GM13976 (cell line): ENCODE results near the gene KDM2B.
A peak's percentile ranks its signal among the peaks of the same experiment; 100 is the strongest.

ENCODE experiments used
- DNase-seq: peaks from one replicate; pipeline ENCODE4 v3.0.0; 2012; ENCODE audit warnings: low spot score
- in situ Hi-C: fragments of 300-500 bp; cut with MboI; formaldehyde crosslinking; loops from one replicate; pipeline ENCODE4 v1.12.0; 2022; ENCODE audit warnings: low sequenced_read_pairs, mixed read lengths, inconsistent platforms; ENCODE audit not compliant: unreplicated experiment
- TF ChIP-seq, protein P1 (sequence below): IDR thresholded peaks from 2 replicates; pipeline ENCODE4 v1.5.1; 2012; ENCODE audit warnings: borderline replicate concordance, mild to moderate bottlenecking; ENCODE audit not compliant: insufficient read depth; ENCODE audit errors: extremely low read depth, missing control alignments, control extremely low read depth

The KDM2B gene

GRCh38 chr12:121618659-121619233 is 37.9 kb upstream of the KDM2B start:
- in situ Hi-C loops = no loop called here
- TF ChIP-seq, protein P1, sequence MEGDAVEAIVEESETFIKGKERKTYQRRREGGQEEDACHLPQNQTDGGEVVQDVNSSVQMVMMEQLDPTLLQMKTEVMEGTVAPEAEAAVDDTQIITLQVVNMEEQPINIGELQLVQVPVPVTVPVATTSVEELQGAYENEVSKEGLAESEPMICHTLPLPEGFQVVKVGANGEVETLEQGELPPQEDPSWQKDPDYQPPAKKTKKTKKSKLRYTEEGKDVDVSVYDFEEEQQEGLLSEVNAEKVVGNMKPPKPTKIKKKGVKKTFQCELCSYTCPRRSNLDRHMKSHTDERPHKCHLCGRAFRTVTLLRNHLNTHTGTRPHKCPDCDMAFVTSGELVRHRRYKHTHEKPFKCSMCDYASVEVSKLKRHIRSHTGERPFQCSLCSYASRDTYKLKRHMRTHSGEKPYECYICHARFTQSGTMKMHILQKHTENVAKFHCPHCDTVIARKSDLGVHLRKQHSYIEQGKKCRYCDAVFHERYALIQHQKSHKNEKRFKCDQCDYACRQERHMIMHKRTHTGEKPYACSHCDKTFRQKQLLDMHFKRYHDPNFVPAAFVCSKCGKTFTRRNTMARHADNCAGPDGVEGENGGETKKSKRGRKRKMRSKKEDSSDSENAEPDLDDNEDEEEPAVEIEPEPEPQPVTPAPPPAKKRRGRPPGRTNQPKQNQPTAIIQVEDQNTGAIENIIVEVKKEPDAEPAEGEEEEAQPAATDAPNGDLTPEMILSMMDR = no peak

GRCh38 chr12:121614872-121615467 is 34.1 kb upstream of the KDM2B start:
- in situ Hi-C loops = no loop called here
- DNase-seq = no peak

More at GRCh38 chr12:121618659-121619233, 37.9 kb upstream of the KDM2B start:
- DNase-seq = no peak

DNA sequence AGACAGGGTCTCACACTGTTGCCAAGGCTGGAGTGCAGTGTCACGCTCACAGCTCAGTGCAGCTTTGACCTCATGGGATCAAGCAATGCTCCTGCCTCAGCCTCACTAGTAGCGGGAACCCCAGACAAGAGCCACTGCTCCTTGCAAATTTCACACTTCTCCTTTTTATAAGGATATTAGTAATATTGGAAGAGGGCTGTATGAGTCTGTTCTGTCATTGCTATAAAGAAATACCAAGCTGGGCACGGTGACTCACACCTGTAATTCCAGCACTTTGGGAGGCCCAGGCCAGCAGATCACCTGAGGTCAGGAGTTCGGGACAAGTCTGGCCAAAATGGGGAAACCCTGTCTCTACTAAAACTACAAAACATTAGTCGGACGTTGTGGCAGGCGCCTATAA is 32.6 kb upstream of the KDM2B start:
- DNase-seq = peak; percentile 38
- in situ Hi-C loops = no loop called here
- TF ChIP-seq, protein P1 = no peak

More at GRCh38 chr12:121614872-121615467, 34.1 kb upstream of the KDM2B start:
- TF ChIP-seq, protein P1 = no peak

- in situ Hi-C loops = no loop called here
- TF ChIP-seq, protein P1 = no peak
- DNase-seq = peak; percentile 38
Measured at GRCh38 chr12:121611306-121611705, 30.5 kb upstream of the KDM2B start.

GRCh38 chr12:121610239-121611149 is 29.7 kb upstream of the KDM2B start:
- TF ChIP-seq, protein P1 = no peak
- in situ Hi-C loops = no loop called here

GRCh38 chr12:121608301-121608700 is 27.5 kb upstream of the KDM2B start:
- no peak for DNase-seq
- TF ChIP-seq, protein P1 = no peak
- in situ Hi-C loops = no loop called here

More at GRCh38 chr12:121610239-121611149, 29.7 kb upstream of the KDM2B start:
- peak; percentile 15 for DNase-seq
